Mucosa of rectum (tissue), 2 donors: ENCODE results near the gene PAQR5.

Experiments
- H3K27ac ChIP-seq, 2 donors: one replicate each; pipeline ENCODE4 v1.7.0; 2013; ENCODE audit warnings: inconsistent platforms in 2 of 2, low read depth in 2 of 2, low read length in 2 of 2
- H3K27me3 ChIP-seq, 2 donors: one replicate each; pipeline ENCODE4 v1.7.0; 2013; ENCODE audit warnings: low read length in 2 of 2; ENCODE audit not compliant: control insufficient read depth in 2 of 2, insufficient read depth in 2 of 2
- H3K36me3 ChIP-seq, 2 donors: one replicate each; pipeline ENCODE4 v1.7.0; 2013; ENCODE audit warnings: low read length in 2 of 2; ENCODE audit not compliant: control insufficient read depth in 2 of 2, insufficient read depth in 2 of 2
- H3K4me1 ChIP-seq, 2 donors: one replicate each; pipeline ENCODE4 v1.7.0; 2013; ENCODE audit warnings: low read length in 2 of 2, mild to moderate bottlenecking in 1 of 2; ENCODE audit not compliant: control insufficient read depth in 2 of 2, insufficient read depth in 2 of 2
- H3K4me3 ChIP-seq, 2 donors: one replicate each; pipeline ENCODE4 v1.7.0; 2013; ENCODE audit warnings: low read length in 2 of 2
- H3K9ac ChIP-seq, 2 donors: one replicate each; pipeline ENCODE4 v1.7.0; 2013; ENCODE audit warnings: low read length in 2 of 2, low read depth in 1 of 2, mild to moderate bottlenecking in 1 of 2
- H3K9me3 ChIP-seq, 2 donors: one replicate each; pipeline ENCODE4 v1.7.0; 2013; ENCODE audit warnings: low read length in 2 of 2; ENCODE audit not compliant: control insufficient read depth in 2 of 2
- donor health status: healthy.
- donor health status: Normal muscosa, but diverticular disease.

Gene PAQR5

GRCh38 chr15:69395991-69396390, 97.3 kb downstream of the PAQR5 start:
- Histone ChIP-seq H3K4me1 (no peaks in the 10 kb centered on the region), H3K27me3 (no peaks in the 10 kb centered on the region), H3K36me3 (peaks cover 22 to 25% of the 10 kb centered on the region in 2 donors), H3K9me3 (no peaks in the 10 kb centered on the region), H3K27ac (no peak overlapping the region), H3K9ac (no peak overlapping the region), H3K4me3 (no peak overlapping the region)

GRCh38 chr15:69398491-69398891, 99.8 kb downstream of the PAQR5 start:
- Histone ChIP-seq H3K27me3 (no peaks in the 10 kb centered on the region), H3K9ac (no peak overlapping the region), H3K36me3 (peaks cover 23% of the 10 kb centered on the region in 2 donors), H3K4me3 (no peak overlapping the region), H3K4me1 (no peaks in the 10 kb centered on the region), H3K9me3 (no peaks in the 10 kb centered on the region), H3K27ac (no peak overlapping the region)

GRCh38 chr15:69400850-69401249, 102.1 kb downstream of the PAQR5 start:
- Histone ChIP-seq H3K9ac (no peak overlapping the region), H3K4me3 (no peak overlapping the region), H3K36me3 (peaks cover 23 to 25% of the 10 kb centered on the region in 2 donors), H3K27ac (no peak overlapping the region), H3K27me3 (no peaks in the 10 kb centered on the region), H3K4me1 (no peaks in the 10 kb centered on the region), H3K9me3 (no peaks in the 10 kb centered on the region)

- Histone ChIP-seq H3K27me3 (no peaks in the 10 kb centered on the region), H3K9ac (no peak overlapping the region), H3K36me3 (peaks cover 17 to 24% of the 10 kb centered on the region in 2 donors), H3K27ac (no peak overlapping the region), H3K4me3 (no peak overlapping the region), H3K9me3 (no peaks in the 10 kb centered on the region), H3K4me1 (no peaks in the 10 kb centered on the region)
These were observed 104.1 kb downstream of the PAQR5 start for GRCh38 chr15:69402816-69403215.

- Histone ChIP-seq H3K4me3 (no peak overlapping the region), H3K9ac (no peak overlapping the region), H3K9me3 (no peaks in the 10 kb centered on the region), H3K27me3 (no peaks in the 10 kb centered on the region), H3K36me3 (peaks cover 11 to 16% of the 10 kb centered on the region in 2 donors), H3K4me1 (no peaks in the 10 kb centered on the region), H3K27ac (no peak overlapping the region)
These were observed 104.9 kb downstream of the PAQR5 start for GRCh38 chr15:69403594-69403993.

GRCh38 chr15:69405110-69405509, 106.4 kb downstream of the PAQR5 start:
- H3K36me3 ChIP-seq = peaks cover 5 to 13% of the 10 kb centered on the region in 2 donors
- H3K9me3 ChIP-seq = no peaks in the 10 kb centered on the region
- no peak overlapping the region for H3K27ac ChIP-seq
- no peaks in the 10 kb centered on the region for H3K4me1 ChIP-seq
- no peak overlapping the region for H3K4me3 ChIP-seq
- no peak overlapping the region for H3K9ac ChIP-seq
- H3K27me3 ChIP-seq = no peaks in the 10 kb centered on the region

GRCh38 chr15:69407719-69408400, 109.1 kb downstream of the PAQR5 start:
- H3K9ac ChIP-seq = no peak overlapping the region
- no peaks in the 10 kb centered on the region for H3K27me3 ChIP-seq

GRCh38 chr15:69408841-69409240, 110.1 kb downstream of the PAQR5 start:
- Histone ChIP-seq H3K27me3 (no peaks in the 10 kb centered on the region), H3K36me3 (peaks cover 0 to 4% of the 10 kb centered on the region in 2 donors), H3K9me3 (no peaks in the 10 kb centered on the region), H3K27ac (no peak overlapping the region), H3K4me1 (peaks cover 2% of the 10 kb centered on the region in 2 donors), H3K4me3 (no peak overlapping the region), H3K9ac (no peak overlapping the region)

More at GRCh38 chr15:69407719-69408400, 109.1 kb downstream of the PAQR5 start:
- no peaks in the 10 kb centered on the region for H3K4me1 ChIP-seq
- H3K36me3 ChIP-seq = peaks cover 0 to 7% of the 10 kb centered on the region in 2 donors
- H3K27ac ChIP-seq = no peak overlapping the region
- no peak overlapping the region for H3K4me3 ChIP-seq
- no peaks in the 10 kb centered on the region for H3K9me3 ChIP-seq

- no peak overlapping the region for H3K4me3 ChIP-seq
- no peaks in the 10 kb centered on the region for H3K36me3 ChIP-seq
- H3K9ac ChIP-seq = no peak overlapping the region
- peaks cover 6 to 7% of the 10 kb centered on the region in 2 donors for H3K4me1 ChIP-seq
- no peak overlapping the region for H3K27ac ChIP-seq
- H3K27me3 ChIP-seq = no peaks in the 10 kb centered on the region
- H3K9me3 ChIP-seq = no peaks in the 10 kb centered on the region
These were observed 111.6 kb downstream of the PAQR5 start for GRCh38 chr15:69410248-69410874.

- H3K27ac ChIP-seq = no peak overlapping the region
These were observed 113.6 kb downstream of the PAQR5 start for GRCh38 chr15:69412274-69412673.

More at GRCh38 chr15:69412274-69412673, 113.6 kb downstream of the PAQR5 start:
- H3K4me1 ChIP-seq = peaks cover 6 to 7% of the 10 kb centered on the region in 2 donors
- no peaks in the 10 kb centered on the region for H3K36me3 ChIP-seq
- no peaks in the 10 kb centered on the region for H3K9me3 ChIP-seq
- no peak overlapping the region for H3K9ac ChIP-seq
- no peaks in the 10 kb centered on the region for H3K27me3 ChIP-seq
- no peak overlapping the region for H3K4me3 ChIP-seq
